GM21381 (cell line): ENCODE results near the gene CCNG1.
A peak's percentile ranks its signal among the peaks of the same experiment; 100 is the strongest.
"Not testable (repeated sequence)": the region's sequence is repeated elsewhere in the genome, so short reads cannot be mapped to it uniquely, and the experiment has no call there.

Source experiments
- ATAC-seq: cut with Tn5 transposase; IDR thresholded peaks from one replicate; pipeline ENCODE4 v1.9.1; 2021; ENCODE audit warnings: mild to moderate bottlenecking, moderate library complexity; ENCODE audit not compliant: unreplicated experiment

CCNG1 gene, protein sequence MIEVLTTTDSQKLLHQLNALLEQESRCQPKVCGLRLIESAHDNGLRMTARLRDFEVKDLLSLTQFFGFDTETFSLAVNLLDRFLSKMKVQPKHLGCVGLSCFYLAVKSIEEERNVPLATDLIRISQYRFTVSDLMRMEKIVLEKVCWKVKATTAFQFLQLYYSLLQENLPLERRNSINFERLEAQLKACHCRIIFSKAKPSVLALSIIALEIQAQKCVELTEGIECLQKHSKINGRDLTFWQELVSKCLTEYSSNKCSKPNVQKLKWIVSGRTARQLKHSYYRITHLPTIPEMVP

GRCh38 chr5:163437309-163438182 is at the start of gene CCNG1:
TSS of gene CCNG1 (plus strand) at chr5:163437595. CDS start at chr5:163439257, 1,662 bp downstream.
- ATAC-seq: peak; percentile 92

DNA sequence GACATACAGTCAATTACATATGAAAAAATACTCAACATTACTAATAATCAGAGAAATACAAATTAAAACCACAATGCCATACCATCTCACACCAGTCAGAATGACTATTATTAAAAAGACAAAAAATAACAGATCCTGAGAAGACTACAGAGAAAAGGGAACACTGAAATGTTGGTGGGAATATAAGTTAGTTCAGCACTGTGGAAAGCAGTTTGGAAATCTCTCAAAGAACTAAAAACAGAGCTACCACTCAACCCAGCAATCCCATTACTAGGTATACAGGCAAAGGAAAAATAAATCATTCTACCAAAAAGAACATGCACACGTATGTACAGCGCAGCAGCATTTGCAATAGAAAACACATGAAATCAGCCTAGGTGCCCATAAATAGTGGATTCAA is 41.6 kb upstream of the CCNG1 start:
- ATAC-seq: no peak

- not testable (repeated sequence) for ATAC-seq
Measured at GRCh38 chr5:163396818-163397340, 40.5 kb upstream of the CCNG1 start.

GRCh38 chr5:163397354-163397753 is 40.0 kb upstream of the CCNG1 start:
- ATAC-seq: no peak

GRCh38 chr5:163399923-163400322 is 37.5 kb upstream of the CCNG1 start:
- ATAC-seq: no peak

DNA sequence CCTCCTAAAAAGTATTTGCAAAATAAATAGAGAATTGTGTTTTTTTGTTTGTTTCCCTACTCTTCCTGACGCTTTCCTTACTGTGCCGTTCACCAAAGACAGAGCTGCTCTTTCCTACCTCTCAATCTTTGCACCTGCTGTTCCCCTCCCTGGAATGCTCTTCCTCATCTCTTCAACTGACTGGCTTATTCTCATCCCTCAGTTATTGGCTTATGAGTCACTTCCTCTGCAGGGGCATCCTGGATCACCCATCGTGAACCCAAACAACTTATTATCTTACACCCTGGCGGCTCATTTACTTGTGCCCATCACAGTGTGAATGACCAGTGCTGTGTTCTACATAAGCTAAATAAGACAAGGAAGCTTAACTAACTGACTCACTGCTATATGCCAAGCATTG is 36.1 kb upstream of the CCNG1 start:
- ATAC-seq: no peak

- ATAC-seq: no peak
Measured at GRCh38 chr5:163402007-163402406, 35.4 kb upstream of the CCNG1 start.

DNA sequence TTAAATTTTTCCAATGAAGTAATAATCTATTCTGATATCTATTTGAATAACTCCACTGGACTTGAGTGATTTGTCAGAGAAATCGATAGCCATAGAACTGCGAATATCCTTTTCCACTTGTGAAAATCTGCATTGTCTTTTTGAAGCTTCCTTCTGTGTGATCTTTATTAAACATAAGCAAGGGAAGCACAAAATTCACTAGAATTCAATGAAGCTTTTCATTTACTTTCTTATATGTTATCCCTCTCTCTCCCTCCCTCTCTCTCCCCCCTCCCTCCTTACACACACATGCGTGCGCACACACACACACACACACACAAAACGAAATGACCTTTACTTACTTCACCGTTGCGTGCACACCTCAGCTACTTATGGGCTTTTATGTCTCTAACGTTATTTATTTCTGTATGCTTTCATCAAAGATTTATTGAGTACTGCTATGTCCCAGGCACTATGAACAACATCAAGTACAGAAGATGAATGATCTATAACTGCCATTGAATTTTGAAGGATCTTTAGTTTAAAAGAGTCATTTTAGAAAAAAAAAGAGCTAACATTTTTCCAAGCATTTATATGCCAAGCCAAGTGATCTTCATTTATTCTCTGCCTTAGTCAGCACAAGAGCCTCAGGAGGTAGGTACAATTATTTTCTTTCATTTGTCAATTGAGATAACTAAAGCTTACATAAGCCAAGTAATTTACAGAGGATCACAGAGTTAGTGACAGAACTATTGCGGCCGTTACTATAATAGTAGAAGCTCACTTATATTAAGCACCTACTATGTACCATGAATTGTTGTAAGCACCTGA is 32.8 kb upstream of the CCNG1 start:
- ATAC-seq: no peak

- ATAC-seq: peak; percentile 79
Measured at GRCh38 chr5:163407034-163407655, 30.2 kb upstream of the CCNG1 start.

DNA sequence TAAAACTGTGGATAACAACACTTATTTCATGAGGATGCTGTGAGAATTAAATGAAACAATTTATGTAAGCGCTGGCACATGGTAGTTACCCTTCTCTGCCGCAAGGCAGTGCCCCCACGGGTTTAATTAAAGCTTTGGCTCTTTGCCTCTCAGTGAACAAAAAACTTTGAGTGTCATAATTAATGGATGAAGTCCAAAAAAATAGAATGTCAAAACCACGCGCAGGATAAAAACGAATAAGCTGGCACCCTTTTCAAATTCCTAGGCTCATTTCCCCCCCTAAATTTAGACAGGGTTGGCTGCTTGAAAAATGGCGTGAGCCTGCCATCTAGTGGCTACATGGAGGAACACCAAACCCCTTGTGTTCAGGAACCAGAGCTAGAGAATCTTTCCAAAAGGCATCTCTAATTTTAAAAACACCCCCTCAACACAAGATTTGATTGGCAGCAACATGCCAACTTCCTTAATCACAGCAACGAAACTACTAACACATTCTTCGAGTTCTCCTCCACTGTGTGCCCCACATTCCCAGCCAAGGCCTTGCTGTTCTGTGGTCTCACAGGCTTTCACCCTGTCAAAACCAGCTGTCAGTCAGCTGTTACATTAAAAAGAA is 29.0 kb upstream of the CCNG1 start:
- ATAC-seq: peak; percentile 63

- no peak for ATAC-seq
Measured at GRCh38 chr5:163409384-163409783, 28.0 kb upstream of the CCNG1 start.

GRCh38 chr5:163410505-163410904 is 26.9 kb upstream of the CCNG1 start:
- ATAC-seq: no peak

- not testable (repeated sequence) for ATAC-seq
Measured at GRCh38 chr5:163415673-163416072, 21.7 kb upstream of the CCNG1 start.

DNA sequence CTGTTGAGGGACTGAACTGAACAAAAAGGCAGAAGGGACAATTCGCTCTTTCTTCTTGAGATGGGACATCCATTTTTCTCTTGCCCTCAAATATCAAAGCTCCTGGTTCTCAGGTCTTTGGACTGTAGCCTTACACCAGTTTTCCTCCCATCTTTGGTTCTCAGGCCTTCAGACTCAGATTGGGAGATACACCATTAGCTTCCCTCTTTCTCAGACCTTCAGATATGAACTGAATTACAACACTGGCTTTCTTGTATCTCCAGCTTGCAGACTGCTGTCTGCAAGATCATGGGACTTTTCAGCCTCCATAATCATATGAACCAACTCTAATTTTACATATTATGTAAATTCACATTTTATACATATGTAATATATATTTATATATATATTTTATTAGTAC is 12.6 kb upstream of the CCNG1 start:
- ATAC-seq: no peak

DNA sequence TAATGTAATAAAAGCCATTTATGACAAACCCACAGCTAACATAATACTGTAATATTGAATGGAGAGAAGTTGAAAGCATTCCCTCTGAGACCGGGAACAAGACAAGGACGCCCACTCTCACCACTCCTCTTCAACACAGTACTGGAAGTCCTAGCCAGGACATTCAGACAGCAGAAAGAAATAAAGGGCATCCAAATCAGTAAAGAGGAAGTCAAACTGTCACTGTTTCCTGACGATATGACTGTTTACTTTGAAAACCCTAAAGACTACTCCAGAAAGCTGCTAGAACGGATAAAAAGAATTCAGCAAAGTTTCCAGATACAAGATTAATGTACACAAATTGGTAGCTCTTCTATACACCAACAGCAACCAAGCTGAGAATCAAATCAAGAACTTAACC is 11.3 kb upstream of the CCNG1 start:
- ATAC-seq: not testable (repeated sequence)

DNA sequence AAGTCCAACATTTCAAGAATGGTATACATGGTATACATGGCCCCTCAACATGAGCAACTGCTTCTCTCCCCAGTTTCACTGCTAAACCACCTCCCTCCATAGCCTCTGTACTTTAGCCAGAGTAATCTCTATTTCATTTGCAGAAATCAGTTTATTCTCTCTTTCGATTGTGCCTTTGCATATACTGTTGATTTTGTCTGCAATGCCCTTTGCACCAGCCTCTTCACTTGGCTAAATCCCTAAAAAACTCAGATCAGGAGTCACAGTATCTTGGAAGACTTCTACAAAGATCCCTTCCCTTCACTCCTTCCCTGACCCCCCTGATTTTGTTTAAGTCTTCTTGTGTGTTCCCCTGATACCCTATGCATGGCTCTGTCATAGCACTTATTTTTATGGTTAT is 4.9 kb upstream of the CCNG1 start:
- ATAC-seq: no peak

DNA sequence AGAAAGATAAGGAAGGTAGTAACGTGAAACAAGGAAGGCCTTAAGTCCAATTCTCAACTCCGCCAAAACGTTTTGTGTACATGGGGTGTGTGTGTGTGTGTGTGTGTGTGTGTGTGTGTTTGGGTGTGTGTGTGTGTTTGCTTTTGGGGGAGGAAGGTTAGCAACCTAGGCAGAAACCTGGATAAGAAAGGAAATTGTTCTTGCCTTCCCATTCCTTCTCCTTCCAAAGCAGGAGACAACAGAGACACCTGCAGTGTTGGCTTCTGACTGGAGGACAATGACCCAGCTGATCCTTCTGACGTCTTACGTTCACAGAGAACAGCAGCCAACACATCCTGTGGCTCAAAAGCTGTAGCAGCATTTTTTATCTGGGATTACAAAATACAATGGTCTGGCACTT is 4.1 kb upstream of the CCNG1 start:
- no peak for ATAC-seq

- no peak for ATAC-seq
Measured at GRCh38 chr5:163434401-163434866, 3.0 kb upstream of the CCNG1 start.

DNA sequence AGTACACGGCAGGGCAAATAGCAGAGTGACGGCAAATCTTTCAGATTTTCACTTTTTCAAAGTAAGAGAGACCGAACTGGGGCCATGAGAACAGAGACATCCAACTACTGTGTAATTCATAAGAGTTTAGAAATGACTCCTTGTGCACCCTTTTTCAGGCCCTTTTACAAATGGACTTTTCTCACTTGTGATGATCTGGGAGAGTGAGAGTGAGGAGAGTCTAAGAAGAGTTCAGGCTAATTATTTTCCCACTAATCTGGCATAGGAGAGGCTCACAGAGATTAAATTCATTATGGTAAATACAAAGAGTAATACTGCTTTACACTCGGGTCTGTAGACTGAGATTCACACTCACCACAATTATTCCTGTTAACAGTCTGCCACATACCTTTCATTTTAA is 880 bp upstream of the CCNG1 start:
- ATAC-seq: no peak

DNA sequence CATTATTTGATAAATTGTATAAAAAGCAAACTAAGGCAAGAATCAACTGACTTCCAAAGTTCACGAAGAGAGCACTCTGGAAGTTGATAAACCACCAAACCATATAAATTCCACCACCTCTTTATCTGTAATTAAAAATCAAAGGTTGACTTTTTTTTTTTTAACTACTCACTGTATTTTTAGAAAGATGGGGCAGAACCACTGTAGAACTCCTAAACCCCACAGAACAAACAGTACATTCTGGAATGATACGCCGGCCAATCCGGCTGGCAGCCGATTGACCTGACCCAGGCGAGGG is 435 bp upstream of the CCNG1 start:
- ATAC-seq: no peak
